Stimulated activated CD4-positive, alpha-beta T cell treated with anti-CD3 and anti-CD28 coated beads, Interleukin-1b, Interleukin-23, amount 100 ng/mL, for 24 hours (primary cell): Measurements from ENCODE around the gene HK1.

Experiments
- DNase-seq, 4 experiments: peaks; one replicate each; pipeline ENCODE4 v3.0.0-alpha.2; 2020; ENCODE audit warnings: low read depth in 4 of 4, low spot score in 1 of 4

Gene HK1

GRCh38 chr10:69374242-69374641, 95.9 kb downstream of the HK1 start:
- DNase-seq = no peak

- DNase-seq = no peak
These were observed 96.6 kb downstream of the HK1 start for GRCh38 chr10:69374931-69375306.

GRCh38 chr10:69375307-69376151, 97.2 kb downstream of the HK1 start:
- DNase-seq = no peak

- no peak for DNase-seq
These were observed 98.4 kb downstream of the HK1 start for GRCh38 chr10:69376662-69377061.

- no peak for DNase-seq
These were observed 98.9 kb downstream of the HK1 start for GRCh38 chr10:69377191-69377590.

GRCh38 chr10:69377933-69378332, 99.6 kb downstream of the HK1 start:
- DNase-seq = no peak

- no peak for DNase-seq
These were observed 101.5 kb downstream of the HK1 start for GRCh38 chr10:69379800-69380199.

GRCh38 chr10:69382382-69383117, 104.3 kb downstream of the HK1 start:
- no peak for DNase-seq

GRCh38 chr10:69383558-69383957, 105.3 kb downstream of the HK1 start:
- DNase-seq = no peak

GRCh38 chr10:69384320-69384719, 106.0 kb downstream of the HK1 start:
- no peak for DNase-seq

GRCh38 chr10:69385454-69386350, 107.4 kb downstream of the HK1 start:
- DNase-seq = no peak

GRCh38 chr10:69387500-69387899, 109.2 kb downstream of the HK1 start:
- no peak for DNase-seq

GRCh38 chr10:69388488-69388887, 110.2 kb downstream of the HK1 start:
- DNase-seq = no peak

- DNase-seq = no peak
These were observed 111.7 kb downstream of the HK1 start for GRCh38 chr10:69389827-69390490.

- DNase-seq = no peak
These were observed 112.9 kb downstream of the HK1 start for GRCh38 chr10:69391158-69391557.

GRCh38 chr10:69392481-69393000, 114.2 kb downstream of the HK1 start:
- peak; percentile 49 to 71 (median 62) for DNase-seq

- no peak for DNase-seq
These were observed 115.7 kb downstream of the HK1 start for GRCh38 chr10:69394020-69394419.

GRCh38 chr10:69397972-69398371, 119.7 kb downstream of the HK1 start:
- no peak for DNase-seq

GRCh38 chr10:69398466-69398865, 120.2 kb downstream of the HK1 start:
- no peak for DNase-seq

GRCh38 chr10:69400936-69401335, 122.6 kb downstream of the HK1 start:
- no peak for DNase-seq

- no peak for DNase-seq
These were observed 123.1 kb downstream of the HK1 start for GRCh38 chr10:69401416-69401815.
